Activated CD8-positive, alpha-beta memory T cell treated with anti-CD3 and anti-CD28 coated beads, Interleukin-2, amount 10 ng/mL, durations not matched to agents 7 days and 5 days (primary cell): ENCODE measurements around the gene LGI4. TPM values are rescaled to one million over a fixed set of nuclear protein-coding genes. Genes with fewer than 3 reads are reported as not detected.
"Not testable (repeated sequence)": the region's sequence is repeated elsewhere in the genome, so short reads cannot be mapped to it uniquely, and the experiment has no call there.

Experiments
- ATAC-seq: fragments of 150-1000 bp; cut with Tn5 transposase; one replicate; pipeline ENCODE4 v1.10.0; 2021; ENCODE audit warnings: moderate library complexity
- CTCF ChIA-PET: fragments of 350-600 bp; sonication (Branson Sonifier 250); formaldehyde crosslinking; loops from one replicate; lab custom pipeline; 2021; ENCODE audit warnings: antibody characterized with exemption; lab: Charles Lee
- DNase-seq: peaks from one replicate; pipeline ENCODE4 v3.0.0-alpha.2; 2020
- H3K27ac Mint-ChIP-seq: one replicate; pipeline ENCODE4 v1.8.0; 2021; ENCODE audit warnings: mild to moderate bottlenecking, mixed read lengths
- H3K27me3 Mint-ChIP-seq: one replicate; pipeline ENCODE4 v1.8.0; 2021; ENCODE audit warnings: mixed read lengths
- H3K36me3 Mint-ChIP-seq: one replicate; pipeline ENCODE4 v1.8.0; 2021; ENCODE audit warnings: mild to moderate bottlenecking, mixed read lengths
- H3K4me1 Mint-ChIP-seq: one replicate; pipeline ENCODE4 v1.8.0; 2021; ENCODE audit warnings: mixed read lengths
- H3K4me3 Mint-ChIP-seq: one replicate; pipeline ENCODE4 v1.8.0; 2021; ENCODE audit warnings: mild to moderate bottlenecking, moderate library complexity, mixed read lengths
- H3K9me3 Mint-ChIP-seq: one replicate; pipeline ENCODE4 v1.8.0; 2022; ENCODE audit warnings: low read depth, mixed read lengths
- total RNA-seq, 2 experiments: library from RNA; stranded (reverse); gene quantifications; one replicate each; pipeline ENCODE4 v1.2.3, GENCODE V29; 2021

Gene LGI4
- total RNA-seq, 2 experiments from 2014 or later, result not detected

DNA sequence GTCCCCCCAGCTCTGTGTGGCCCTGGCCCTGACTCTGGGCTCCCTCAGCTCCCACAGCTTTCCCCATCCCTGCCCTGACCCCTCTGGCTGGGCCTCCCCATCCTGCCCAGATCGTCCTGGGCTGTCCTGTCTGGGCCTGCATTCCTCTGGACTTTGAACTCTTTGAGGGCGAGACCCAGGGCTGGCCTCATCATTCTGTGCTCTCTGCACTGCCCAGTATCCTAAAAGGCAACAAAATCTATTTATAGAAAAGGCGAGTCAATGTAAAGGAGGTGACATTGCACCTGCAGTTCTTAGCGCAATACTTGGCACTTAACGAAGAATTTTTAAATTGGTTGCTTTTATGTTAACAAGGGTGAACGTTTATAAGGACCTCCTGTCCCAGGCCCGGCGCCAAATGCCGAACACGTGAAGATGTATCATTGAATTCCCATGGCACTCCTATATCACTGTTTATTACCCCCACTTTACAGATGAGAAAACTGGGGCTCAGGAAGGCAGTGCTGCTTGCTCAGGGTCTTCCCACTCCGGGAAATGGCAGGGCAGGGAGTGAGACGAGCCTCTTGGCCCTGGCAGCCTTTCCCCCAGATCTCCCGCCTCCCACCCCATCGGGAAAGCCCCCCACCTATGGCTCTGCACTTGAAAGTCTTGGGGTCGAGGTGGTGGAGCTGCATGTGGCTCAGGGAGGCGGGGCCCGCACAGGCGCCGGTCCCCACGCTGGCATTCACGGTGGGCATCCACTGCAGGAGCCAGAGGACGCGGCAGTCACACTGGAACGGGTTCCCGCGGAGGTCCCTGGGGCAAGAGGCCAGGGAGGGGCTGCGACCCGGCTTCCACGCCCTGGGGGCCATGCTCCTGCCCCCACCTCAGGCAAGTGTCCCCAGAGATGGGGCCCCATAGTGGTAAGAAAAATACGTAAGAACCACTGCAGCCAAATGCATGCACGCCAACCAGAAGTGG is 3.8 kb downstream of the LGI4 start:
- Mint-ChIP-seq H3K4me3 (no peak overlapping the region), H3K4me1 (peaks cover 5% of the 10 kb centered on the region), H3K27me3 (no peaks in the 10 kb centered on the region), H3K27ac (no peak overlapping the region), H3K36me3 (no peaks in the 10 kb centered on the region), H3K9me3 (no peaks in the 10 kb centered on the region)
- DNase-seq, result no peak
- CTCF ChIA-PET, result interaction anchor here (1.2 kb wide), 1 partner anchor 11 kb away, joined by 3 read pairs; no protein-coding TSS in a partner anchor
- ATAC-seq, result no peak

DNA sequence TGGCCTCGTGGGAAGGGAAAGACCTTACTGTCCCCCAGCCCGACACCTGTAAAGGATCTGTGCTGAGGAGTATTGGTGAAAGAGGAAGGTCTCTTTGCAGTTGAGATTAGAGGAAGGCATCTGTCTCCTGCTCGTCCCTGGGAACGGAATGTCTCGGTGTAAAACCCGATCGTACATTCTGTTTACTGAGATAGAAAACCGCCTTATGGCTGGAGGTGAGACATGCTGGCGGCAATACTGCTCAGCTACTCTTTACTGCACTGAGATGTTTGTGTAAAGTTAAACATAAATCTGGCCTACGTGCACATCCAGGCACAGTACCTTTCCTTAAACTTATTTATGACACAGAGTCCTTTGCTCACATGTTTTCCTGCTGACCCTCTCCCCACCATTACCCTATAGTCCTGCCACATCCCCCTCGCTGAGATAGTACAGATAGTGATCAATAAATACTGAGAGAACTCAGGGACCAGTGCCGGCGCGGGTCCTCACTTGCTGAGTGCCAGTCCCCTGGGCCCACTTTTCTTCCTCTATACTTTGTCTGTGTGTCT is 5.1 kb downstream of the LGI4 start:
- not testable (repeated sequence) for DNase-seq, H3K4me1 Mint-ChIP-seq, H3K27me3 Mint-ChIP-seq, ATAC-seq, H3K36me3 Mint-ChIP-seq, H3K4me3 Mint-ChIP-seq, H3K9me3 Mint-ChIP-seq, H3K27ac Mint-ChIP-seq
- CTCF ChIA-PET, result interaction anchor here (1.2 kb wide), 1 partner anchor 12 kb away, joined by 3 read pairs; no protein-coding TSS in a partner anchor

DNA sequence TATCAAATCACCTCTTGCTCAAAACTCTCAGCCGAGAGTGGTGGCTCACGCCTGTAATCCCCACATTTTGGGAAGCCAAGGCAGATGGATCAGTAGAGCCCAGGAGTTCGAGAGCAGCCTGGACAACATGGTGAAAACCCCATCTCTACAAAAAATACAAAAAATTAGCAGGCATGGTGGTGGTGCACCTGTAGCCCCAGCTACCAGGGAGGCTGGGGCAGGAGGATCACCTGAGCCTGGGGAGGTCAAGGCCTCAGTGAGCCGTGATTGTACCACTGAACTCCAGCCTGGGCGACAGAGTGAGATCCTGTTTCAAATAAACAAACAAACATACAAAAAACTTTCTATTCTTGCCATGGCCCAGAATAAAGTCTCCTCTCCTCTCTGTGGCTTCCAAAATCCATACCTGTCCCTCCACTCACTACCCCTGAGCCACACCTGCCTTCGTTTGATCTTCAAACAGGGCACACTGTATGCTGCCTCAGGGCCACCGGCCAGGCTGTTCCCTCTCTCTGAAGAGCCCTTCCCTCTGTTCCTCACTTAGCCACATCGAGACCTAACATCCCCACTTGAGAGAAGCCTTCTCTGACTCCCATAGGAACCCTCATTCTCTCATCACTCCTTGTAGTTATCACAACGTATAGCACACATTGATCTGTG is 6.3 kb downstream of the LGI4 start:
- no peak overlapping the region for H3K4me3 Mint-ChIP-seq
- no peak for ATAC-seq
- no peaks in the 10 kb centered on the region for H3K27me3 Mint-ChIP-seq
- H3K4me1 Mint-ChIP-seq, result peaks cover 12% of the 10 kb centered on the region
- no peak for DNase-seq
- H3K36me3 Mint-ChIP-seq, result no peaks in the 10 kb centered on the region
- CTCF ChIA-PET, result no interaction called here
- H3K27ac Mint-ChIP-seq, result no peak overlapping the region
- H3K9me3 Mint-ChIP-seq, result no peaks in the 10 kb centered on the region

DNA sequence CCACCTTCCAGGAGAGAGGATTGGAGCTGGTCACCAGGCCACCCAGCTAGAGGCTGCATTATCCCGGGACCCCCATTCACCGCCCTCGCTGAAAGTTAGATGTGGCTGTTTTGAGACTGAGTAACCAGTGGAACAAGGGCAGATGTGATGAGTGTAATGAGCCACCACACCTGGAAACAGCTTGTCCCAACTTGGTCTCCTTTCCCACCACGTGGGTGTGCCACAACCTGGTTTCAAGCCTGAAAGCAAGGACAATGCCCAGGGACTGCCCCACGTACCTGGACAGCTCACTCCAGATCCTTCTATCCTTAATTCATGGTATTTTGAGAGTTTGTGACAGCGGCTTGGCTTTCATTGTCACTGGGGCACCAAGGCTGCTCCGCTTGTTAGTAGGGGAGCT is 7.0 kb downstream of the LGI4 start:
- Mint-ChIP-seq H3K27me3 (no peaks in the 10 kb centered on the region), H3K27ac (no peak overlapping the region), H3K36me3 (no peaks in the 10 kb centered on the region), H3K4me3 (no peak overlapping the region), H3K9me3 (no peaks in the 10 kb centered on the region), H3K4me1 (peaks cover 12% of the 10 kb centered on the region)
- CTCF ChIA-PET, result interaction anchor here (1.1 to 4.7 kb wide), 3 partner anchors 8 to 13 kb away, joined by 3 to 24 read pairs (median 3); partner anchors contain the start of gene LGI4
- no peak for DNase-seq
- ATAC-seq, result no peak

DNA sequence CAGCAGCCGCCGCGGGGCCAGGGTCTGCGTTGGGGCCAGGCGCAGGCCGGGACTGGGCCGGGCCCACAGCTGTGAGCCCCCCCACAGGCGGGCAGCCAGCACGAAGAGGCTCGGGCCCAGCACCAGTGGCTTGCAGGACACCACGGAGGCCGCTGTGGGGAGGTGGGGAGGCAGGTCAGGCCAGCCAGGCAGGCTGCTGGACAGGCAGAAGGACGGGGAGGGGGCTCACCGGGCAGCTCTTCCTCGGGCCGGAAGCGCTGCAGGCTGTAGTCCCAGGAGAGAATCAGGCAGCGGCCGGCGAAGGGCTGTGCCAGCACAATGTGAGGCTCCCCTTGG is 8.3 kb downstream of the LGI4 start:
- no peak for DNase-seq
- no peak overlapping the region for H3K27ac Mint-ChIP-seq
- no peaks in the 10 kb centered on the region for H3K27me3 Mint-ChIP-seq
- no peak overlapping the region for H3K4me3 Mint-ChIP-seq
- no peak for ATAC-seq
- H3K4me1 Mint-ChIP-seq, result peaks cover 12% of the 10 kb centered on the region
- no peaks in the 10 kb centered on the region for H3K36me3 Mint-ChIP-seq
- CTCF ChIA-PET, result interaction anchor here (1.6 to 4.7 kb wide), 2 partner anchors 9 to 15 kb away, joined by 3 to 24 read pairs; partner anchors contain the start of gene LGI4
- no peaks in the 10 kb centered on the region for H3K9me3 Mint-ChIP-seq

DNA sequence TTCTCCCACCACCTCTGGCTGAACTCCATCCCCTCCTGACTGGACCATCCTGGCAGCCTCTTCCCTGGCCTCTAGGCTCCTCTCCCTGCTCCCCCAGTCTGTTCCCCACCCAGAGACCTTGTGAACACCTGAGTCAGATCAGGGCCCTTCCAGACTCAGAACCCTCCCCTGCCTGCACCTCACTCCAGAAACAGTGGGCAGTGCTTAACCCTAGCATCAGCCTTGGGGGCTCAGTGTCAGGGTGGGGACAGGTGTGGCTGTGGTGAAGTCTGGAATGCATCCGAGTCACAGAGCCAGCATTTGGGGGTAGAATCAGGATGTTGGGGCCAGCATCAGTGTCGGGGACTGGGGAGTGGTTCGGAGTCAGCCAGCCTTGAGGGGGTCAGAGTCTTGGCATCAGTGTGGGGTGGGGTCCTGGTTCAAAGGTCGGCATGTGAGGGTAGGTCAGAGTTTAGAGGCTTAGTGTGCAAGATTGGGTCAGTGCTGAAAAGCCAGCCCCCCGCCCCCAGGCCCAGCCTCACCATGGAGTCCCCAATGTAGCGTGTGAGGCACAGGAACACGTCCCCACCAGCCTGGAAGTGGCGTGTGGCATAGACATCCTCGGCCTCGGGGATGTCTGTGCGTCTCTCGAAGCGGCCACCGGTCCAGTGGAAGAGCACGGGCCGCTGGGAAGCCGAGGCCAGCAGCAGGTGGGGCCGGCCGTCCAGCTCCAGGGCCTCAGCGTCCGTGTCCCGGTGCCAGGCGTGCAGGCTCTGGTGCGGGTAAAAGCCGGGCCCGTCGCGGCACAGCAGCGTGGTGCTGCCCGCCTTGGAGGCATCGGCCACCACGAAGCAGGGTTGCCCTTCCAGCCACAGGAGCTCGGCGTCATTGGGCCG is 8.9 kb downstream of the LGI4 start:
- Mint-ChIP-seq H3K9me3 (no peaks in the 10 kb centered on the region), H3K27ac (no peak overlapping the region)

DNA sequence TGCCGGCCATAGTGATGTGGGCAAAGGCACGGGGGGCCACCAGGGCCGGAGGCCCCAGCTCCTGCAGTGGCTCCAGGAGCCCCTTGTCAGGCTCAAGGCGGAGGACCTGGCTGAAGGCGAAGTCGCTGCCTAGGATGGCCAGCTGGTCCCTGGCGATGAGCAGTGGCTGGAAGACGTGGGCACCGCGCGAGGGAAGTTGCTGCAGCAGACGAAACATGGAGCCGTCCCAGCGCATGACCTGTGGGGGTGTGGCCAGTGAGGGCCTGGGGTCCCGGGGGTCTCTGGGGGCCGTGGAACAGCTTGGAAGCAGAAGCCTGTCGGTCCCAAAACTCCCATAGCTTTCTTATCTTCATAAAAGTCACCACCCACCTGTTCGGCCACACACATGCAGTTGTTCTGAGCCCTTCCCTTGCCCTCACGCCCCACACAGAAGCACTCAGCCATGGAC is 9.6 kb downstream of the LGI4 start:
- H3K4me1 Mint-ChIP-seq, result peaks cover 12% of the 10 kb centered on the region
- H3K4me3 Mint-ChIP-seq, result no peak overlapping the region
- DNase-seq (no peak), ATAC-seq (no peak)
- no peak overlapping the region for H3K27ac Mint-ChIP-seq
- no peaks in the 10 kb centered on the region for H3K9me3 Mint-ChIP-seq
- CTCF ChIA-PET, result interaction anchor here (1.0 to 4.7 kb wide), 4 partner anchors 11 to 124 kb away, joined by 3 to 24 read pairs (median 5); partner anchors contain the start of gene LGI4
- H3K27me3 Mint-ChIP-seq, result no peaks in the 10 kb centered on the region
- no peaks in the 10 kb centered on the region for H3K36me3 Mint-ChIP-seq

More for the DNA sequence above, 8.9 kb downstream of the LGI4 start:
- ATAC-seq (no peak), DNase-seq (no peak)
- peaks cover 12% of the 10 kb centered on the region for H3K4me1 Mint-ChIP-seq
- CTCF ChIA-PET, result interaction anchor here (4.7 kb wide), 1 partner anchor 10 kb away, joined by 24 read pairs; the partner anchor contains the start of gene LGI4
- no peaks in the 10 kb centered on the region for H3K27me3 Mint-ChIP-seq
- no peaks in the 10 kb centered on the region for H3K36me3 Mint-ChIP-seq
- H3K4me3 Mint-ChIP-seq, result no peak overlapping the region

DNA sequence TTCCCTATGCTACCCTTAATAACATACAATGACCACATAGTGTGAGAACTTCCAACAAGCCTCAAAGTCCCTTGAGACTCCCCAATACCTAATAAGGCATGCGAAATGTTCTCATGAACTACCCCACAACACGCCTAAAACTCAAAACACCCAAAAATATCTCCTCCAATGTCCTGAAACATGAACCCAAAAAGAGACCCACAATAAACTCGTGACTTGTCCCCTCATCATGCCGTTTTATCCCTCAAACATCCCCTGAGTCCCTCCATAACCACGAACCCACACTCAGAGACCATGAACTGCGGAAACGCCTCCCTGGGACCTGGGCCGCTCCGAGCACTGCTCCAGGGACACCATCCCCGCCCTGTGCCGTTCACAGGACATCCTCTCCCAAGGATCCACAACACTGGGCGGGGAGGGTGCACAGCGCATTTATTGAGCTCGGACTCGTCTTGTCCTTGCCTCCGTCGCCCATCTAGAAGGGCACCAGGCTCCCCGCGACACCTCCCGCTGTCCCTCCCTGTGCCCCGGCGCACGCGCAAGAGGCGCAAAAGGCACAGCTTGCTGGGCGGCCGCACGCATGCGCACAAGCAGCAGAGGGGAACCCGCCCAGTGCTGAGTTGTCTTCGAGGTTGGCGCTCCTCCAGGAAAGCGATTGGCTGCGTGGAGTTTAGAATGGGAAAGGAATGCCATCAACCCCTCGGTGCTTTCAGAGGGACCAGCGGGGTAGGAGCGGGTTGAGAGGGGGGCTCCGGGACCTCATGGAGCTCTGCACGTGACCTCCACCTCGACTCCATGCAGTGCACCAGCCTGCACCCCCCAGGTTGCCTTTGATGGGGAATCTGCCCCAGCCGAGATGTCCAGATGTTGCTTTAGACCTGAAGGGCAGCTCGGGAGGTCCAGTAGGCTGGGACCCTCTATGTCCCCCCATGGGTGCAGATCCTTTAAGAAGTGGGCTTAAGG is 10.5 kb downstream of the LGI4 start:
- H3K4me3 Mint-ChIP-seq, result peak overlapping the region; percentile 67

DNA sequence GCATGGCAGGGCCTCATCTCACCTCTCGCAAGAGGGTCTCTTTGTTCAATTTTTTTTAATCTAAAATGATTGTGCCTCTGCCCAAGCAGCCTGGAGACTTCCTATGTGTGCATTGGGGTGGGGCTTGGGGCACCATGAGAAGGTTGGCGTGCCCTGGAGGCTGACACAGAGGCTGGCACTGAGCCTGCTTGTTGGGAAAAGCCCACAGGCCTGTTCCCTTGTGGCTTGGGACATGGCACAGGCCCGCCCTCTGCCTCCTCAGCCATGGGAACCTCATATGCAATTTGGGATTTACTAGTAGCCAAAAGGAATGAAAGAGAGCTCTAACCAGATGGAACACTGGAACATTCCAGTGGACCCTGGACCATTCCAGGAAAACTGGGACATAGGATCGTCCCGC is 11.3 kb downstream of the LGI4 start:
- H3K27ac Mint-ChIP-seq, result no peak overlapping the region
- no peaks in the 10 kb centered on the region for H3K27me3 Mint-ChIP-seq
- no peak overlapping the region for H3K4me3 Mint-ChIP-seq
- peaks cover 12% of the 10 kb centered on the region for H3K4me1 Mint-ChIP-seq
- DNase-seq (no peak), ATAC-seq (no peak)
- no peaks in the 10 kb centered on the region for H3K9me3 Mint-ChIP-seq
- no peaks in the 10 kb centered on the region for H3K36me3 Mint-ChIP-seq
- CTCF ChIA-PET, result interaction anchor here (1.6 to 4.7 kb wide), 2 partner anchors 12 to 56 kb away, joined by 5 to 24 read pairs; partner anchors contain the start of gene LGI4

More for the DNA sequence above, 10.5 kb downstream of the LGI4 start:
- H3K4me1 Mint-ChIP-seq, result peaks cover 12% of the 10 kb centered on the region
- CTCF ChIA-PET, result interaction anchor here (0.6 to 4.7 kb wide), 7 partner anchors 11 to 127 kb away, joined by 3 to 24 read pairs (median 5); partner anchors contain the start of gene LGI4
- H3K36me3 Mint-ChIP-seq, result no peaks in the 10 kb centered on the region
- H3K27me3 Mint-ChIP-seq, result no peaks in the 10 kb centered on the region
- ATAC-seq, result peak; percentile 98
- peak overlapping the region; percentile 39 for H3K27ac Mint-ChIP-seq
- H3K9me3 Mint-ChIP-seq, result no peaks in the 10 kb centered on the region
- DNase-seq, result peak; percentile 90

DNA sequence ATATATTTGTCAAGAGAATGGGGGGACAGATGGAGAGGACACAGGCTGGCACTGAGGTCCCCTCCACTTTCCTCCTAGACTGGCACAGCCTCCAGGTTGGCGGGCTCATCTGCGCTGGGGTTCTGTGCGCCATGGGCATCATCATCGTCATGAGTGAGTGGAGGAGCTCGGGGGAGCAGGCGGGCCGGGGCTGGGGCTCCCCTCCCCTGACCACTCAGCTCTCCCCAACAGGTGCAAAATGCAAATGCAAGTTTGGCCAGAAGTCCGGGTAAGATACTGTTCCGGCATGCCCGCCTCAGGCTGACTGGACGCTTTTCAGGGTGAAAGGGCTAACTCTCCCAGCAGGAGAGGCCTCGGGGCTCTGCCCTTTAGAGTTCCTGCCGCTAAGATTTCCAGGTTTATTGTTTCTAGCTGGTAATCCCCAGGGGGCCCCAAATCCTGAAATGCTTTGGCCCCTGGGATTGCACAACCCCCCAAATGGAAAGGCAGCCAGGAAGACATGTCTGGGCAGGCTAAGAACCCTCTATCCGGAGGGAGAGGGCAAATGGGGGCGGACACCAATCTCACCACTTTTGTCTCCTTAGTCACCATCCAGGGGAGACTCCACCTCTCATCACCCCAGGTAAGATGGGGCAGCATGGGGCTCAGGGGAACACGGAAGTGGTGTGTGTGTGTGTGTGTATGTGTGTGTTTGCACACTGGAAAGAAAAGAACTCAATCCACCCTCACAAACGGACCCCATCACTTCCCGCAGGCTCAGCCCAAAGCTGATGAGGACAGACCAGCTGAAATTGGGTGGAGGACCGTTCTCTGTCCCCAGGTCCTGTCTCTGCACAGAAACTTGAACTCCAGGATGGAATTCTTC is 11.9 kb downstream of the LGI4 start:
- CTCF ChIA-PET, result interaction anchor here (4.7 kb wide), 1 partner anchor 13 kb away, joined by 24 read pairs; the partner anchor contains the start of gene LGI4
- H3K27ac Mint-ChIP-seq, result no peak overlapping the region

DNA sequence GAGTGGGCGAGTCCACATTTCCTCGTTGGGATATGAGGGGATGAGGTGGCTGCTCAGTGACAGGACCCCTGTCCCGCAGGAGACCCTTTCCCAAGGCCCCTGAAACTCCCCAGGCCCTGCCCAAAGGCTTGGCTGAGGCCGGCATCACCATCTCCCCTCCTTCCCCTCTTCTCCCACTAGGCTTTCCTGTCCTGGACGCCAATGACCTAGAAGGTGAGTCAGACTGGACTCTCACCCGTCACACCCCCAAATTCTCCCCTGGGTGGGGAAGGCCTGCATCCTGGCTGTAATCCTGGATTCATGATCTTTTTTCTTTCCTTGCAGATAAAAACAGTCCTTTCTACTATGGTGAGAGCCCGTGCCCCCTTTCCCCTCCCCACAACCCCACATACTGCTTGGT is 14.0 kb downstream of the LGI4 start:
- DNase-seq (no peak), ATAC-seq (no peak)
- Mint-ChIP-seq H3K27ac (no peak overlapping the region), H3K27me3 (no peaks in the 10 kb centered on the region), H3K36me3 (no peaks in the 10 kb centered on the region), H3K4me3 (no peak overlapping the region), H3K9me3 (no peaks in the 10 kb centered on the region), H3K4me1 (peaks cover 12% of the 10 kb centered on the region)
- CTCF ChIA-PET, result no interaction called here

More for the DNA sequence above, 11.9 kb downstream of the LGI4 start:
- DNase-seq (no peak), ATAC-seq (no peak)
- Mint-ChIP-seq H3K36me3 (no peaks in the 10 kb centered on the region), H3K4me1 (peaks cover 12% of the 10 kb centered on the region), H3K27me3 (no peaks in the 10 kb centered on the region), H3K9me3 (no peaks in the 10 kb centered on the region), H3K4me3 (no peak overlapping the region)
